Neuronal stem cell (in vitro differentiated cells): Measurements from ENCODE around the gene GRIK4.

ENCODE experiments used
- DNase-seq: peaks from one replicate; pipeline ENCODE4 v3.0.0-alpha.2; 2013; ENCODE audit warnings: low spot score
- H2AFZ ChIP-seq: one replicate; pipeline ENCODE4 v1.6.1; 2013; ENCODE audit warnings: mild to moderate bottlenecking, low read length, inconsistent platforms
- H2AK5ac ChIP-seq: 2 replicates; pipeline ENCODE4 v1.6.1; 2013; ENCODE audit warnings: low read depth, mild to moderate bottlenecking, inconsistent platforms, low read length, moderate library complexity, mixed read lengths
- H2BK120ac ChIP-seq: 2 replicates; pipeline ENCODE4 v1.6.1; 2013; ENCODE audit warnings: low read depth, mild to moderate bottlenecking, inconsistent platforms, low read length, moderate library complexity, mixed read lengths
- H2BK12ac ChIP-seq: one replicate; pipeline ENCODE4 v1.6.1; 2013; ENCODE audit warnings: low read length, inconsistent platforms
- H2BK15ac ChIP-seq: 2 replicates; pipeline ENCODE4 v1.6.1; 2013; ENCODE audit warnings: mild to moderate bottlenecking, low read length, inconsistent platforms, mixed read lengths
- H2BK5ac ChIP-seq: one replicate; pipeline ENCODE4 v1.6.1; 2013; ENCODE audit warnings: inconsistent platforms, mild to moderate bottlenecking, low read length, moderate library complexity
- H3K14ac ChIP-seq: one replicate; pipeline ENCODE4 v1.6.1; 2013; ENCODE audit warnings: low read length, inconsistent platforms
- H3K18ac ChIP-seq: 2 replicates; pipeline ENCODE4 v1.6.1; 2013; ENCODE audit warnings: low read length, inconsistent platforms
- H3K23ac ChIP-seq: 2 replicates; pipeline ENCODE4 v1.6.1; 2013; ENCODE audit warnings: low read depth, mild to moderate bottlenecking, mixed read lengths, low read length, inconsistent platforms; ENCODE audit not compliant: poor library complexity
- H3K27ac ChIP-seq: replicated peaks from 3 replicates; pipeline ENCODE4 v1.5.1; 2013; ENCODE audit warnings: low read length, inconsistent platforms
- H3K27me3 ChIP-seq, 3 experiments: 2 replicates each; pipeline ENCODE4 v1.6.1; 2013; ENCODE audit warnings: low read length in 3 of 3, mild to moderate bottlenecking in 2 of 3, inconsistent platforms in 1 of 3, low read depth in 1 of 3, mixed read lengths in 1 of 3, moderate library complexity in 1 of 3; ENCODE audit not compliant: control insufficient read depth in 3 of 3, insufficient read depth in 3 of 3
- H3K36me3 ChIP-seq, 2 donors: replicated peaks in 1 of 2; 2 replicates each; pipeline ENCODE4 v1.6.1; 2013; ENCODE audit warnings: low read length in 2 of 2; ENCODE audit not compliant: control insufficient read depth in 2 of 2, insufficient read depth in 2 of 2
- H3K4ac ChIP-seq: 2 replicates; pipeline ENCODE4 v1.6.1; 2013; ENCODE audit warnings: inconsistent platforms, mild to moderate bottlenecking, low read length, moderate library complexity
- H3K4me1 ChIP-seq, 2 donors: 1 replicate in 1 of 2; 2 replicates in 1 of 2; pipeline ENCODE4 v1.6.1; 2013; ENCODE audit warnings: low read length in 2 of 2, low read depth in 1 of 2; ENCODE audit not compliant: control insufficient read depth in 2 of 2, insufficient read depth in 1 of 2
- H3K4me2 ChIP-seq: one replicate; pipeline ENCODE4 v1.6.1; 2013; ENCODE audit warnings: mild to moderate bottlenecking, low read length, inconsistent platforms; ENCODE audit not compliant: insufficient read depth, poor library complexity, severe bottlenecking
- H3K4me3 ChIP-seq, 2 donors: 2 replicates each; pipeline ENCODE4 v1.5.1; 2013; ENCODE audit warnings: low read length in 2 of 2, mild to moderate bottlenecking in 2 of 2, inconsistent platforms in 1 of 2, moderate library complexity in 1 of 2
- H3K79me1 ChIP-seq: one replicate; pipeline ENCODE4 v1.6.1; 2013; ENCODE audit warnings: low read depth, mild to moderate bottlenecking, inconsistent platforms, low read length, moderate library complexity
- H3K9ac ChIP-seq: one replicate; pipeline ENCODE4 v1.6.1; 2013; ENCODE audit warnings: mild to moderate bottlenecking, low read depth, low read length, inconsistent platforms; ENCODE audit not compliant: poor library complexity
- H3K9me3 ChIP-seq, 2 donors: replicated peaks in 1 of 2; 2 replicates each; pipeline versions ENCODE3 to v1.6.1; 2013; ENCODE audit warnings: low read length in 2 of 2, mild to moderate bottlenecking in 2 of 2, inconsistent platforms in 1 of 2, low read depth in 1 of 2, mixed read lengths in 1 of 2, moderate library complexity in 1 of 2; ENCODE audit not compliant: control insufficient read depth in 2 of 2, insufficient read depth in 1 of 2
- H4K8ac ChIP-seq: one replicate; pipeline ENCODE4 v1.6.1; 2013; ENCODE audit warnings: low read depth, mild to moderate bottlenecking, inconsistent platforms, low read length, moderate library complexity
- H4K91ac ChIP-seq: one replicate; pipeline ENCODE4 v1.6.1; 2013; ENCODE audit warnings: low read length, low read depth, mild to moderate bottlenecking, inconsistent platforms; ENCODE audit not compliant: poor library complexity
- WGBS, 2 donors: extraction: QIAGEN DNeasy Blood & Tissue Kit; methylation state at CpG; one replicate each; pipeline ENCODE4 v1.1.7; 2013; ENCODE audit warnings: missing lambda C conversion rate in 2 of 2, mixed read lengths in 1 of 2; ENCODE audit not compliant: insufficient read length in 2 of 2, insufficient replicate concordance in 1 of 2; ENCODE audit errors: extremely low coverage in 2 of 2; 5-methylcytosine and 5-hydroxymethylcytosine counted together

The GRIK4 gene

GRCh38 chr11:120871924-120872323, 360.4 kb downstream of the GRIK4 start:
- Histone ChIP-seq H3K27ac (no peak overlapping the region), H3K79me1 (no peaks in the 10 kb centered on the region), H3K9me3 (no peaks in the 10 kb centered on the region), H3K36me3 (no peaks in the 10 kb centered on the region), H3K4ac (no peak overlapping the region), H3K4me3 (no peak overlapping the region), H2BK15ac (no peak overlapping the region), H3K4me2 (no peak overlapping the region), H3K4me1 (peaks cover 0 to 3% of the 10 kb centered on the region in 2 donors), H3K14ac (no peak overlapping the region), H4K8ac (no peak overlapping the region), H3K18ac (no peak overlapping the region), H4K91ac (no peak overlapping the region), H3K27me3 (no peaks in the 10 kb centered on the region), H2AFZ (no peak overlapping the region), H2BK120ac (no peak overlapping the region), H3K9ac (no peak overlapping the region), H2BK5ac (no peak overlapping the region), H3K23ac (no peak overlapping the region), H2BK12ac (no peak overlapping the region), H2AK5ac (no peak overlapping the region)
- DNase-seq, result no peak
- no CpG with 5 or more reads among the region's 2 CpGs for WGBS, 2 donors

DNA sequence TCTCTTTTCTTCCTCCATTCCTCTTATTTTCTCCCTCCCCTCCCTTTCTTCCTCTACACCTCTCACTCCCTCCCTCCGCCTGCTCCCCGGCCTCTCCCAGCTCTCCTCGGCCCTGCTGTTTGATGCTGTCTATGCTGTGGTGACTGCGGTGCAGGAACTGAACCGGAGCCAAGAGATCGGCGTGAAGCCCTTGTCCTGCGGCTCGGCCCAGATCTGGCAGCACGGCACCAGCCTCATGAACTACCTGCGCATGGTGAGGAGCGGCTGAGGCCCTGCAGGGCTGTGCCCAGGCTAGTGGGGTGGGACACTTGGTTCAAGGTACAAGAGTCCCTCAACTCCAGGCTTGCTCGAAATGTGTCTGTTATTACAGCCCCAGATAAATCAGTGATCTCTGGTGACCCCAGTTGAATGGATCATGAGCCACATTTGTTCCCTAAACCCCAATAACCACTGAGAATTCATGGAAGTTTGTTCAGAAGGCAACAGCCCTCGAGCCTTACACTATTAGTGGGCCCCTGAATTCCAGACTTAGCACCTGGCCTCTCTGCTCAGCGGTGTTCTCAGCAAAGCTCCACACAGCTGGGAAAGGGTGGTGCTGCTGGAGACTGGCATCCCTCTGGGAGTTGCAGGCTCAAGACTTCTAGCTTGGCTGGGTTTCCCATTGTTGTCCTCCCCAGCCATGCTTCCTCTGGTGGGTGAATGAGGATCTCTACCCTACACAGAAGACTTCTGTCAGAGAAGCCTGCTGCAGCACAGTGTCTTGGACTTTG, 362.6 kb downstream of the GRIK4 start:
- no peak overlapping the region for H3K9ac ChIP-seq
- H3K4me2 ChIP-seq, result no peak overlapping the region
- H3K14ac ChIP-seq, result no peak overlapping the region
- WGBS, 2 donors, result 100% methylated on average over 2 of the region's 15 CpGs; no CpG with 5 or more reads in 1 of the 2 donors
- no peak overlapping the region for H4K8ac ChIP-seq
- no peak overlapping the region for H2BK15ac ChIP-seq
- H2BK12ac ChIP-seq, result no peak overlapping the region
- no peaks in the 10 kb centered on the region for H3K27me3 ChIP-seq
- no peaks in the 10 kb centered on the region for H3K36me3 ChIP-seq
- H3K27ac ChIP-seq, result no peak overlapping the region
- H2AFZ ChIP-seq, result no peak overlapping the region
- no peak for DNase-seq
- no peak overlapping the region for H3K4ac ChIP-seq
- no peak overlapping the region for H3K4me3 ChIP-seq
- H3K18ac ChIP-seq, result peak overlapping the region; percentile 15
- H3K4me1 ChIP-seq, result no peaks in the 10 kb centered on the region
- no peak overlapping the region for H2AK5ac ChIP-seq
- H2BK120ac ChIP-seq, result no peak overlapping the region
- H3K79me1 ChIP-seq, result no peaks in the 10 kb centered on the region
- no peak overlapping the region for H4K91ac ChIP-seq
- no peaks in the 10 kb centered on the region for H3K9me3 ChIP-seq
- H3K23ac ChIP-seq, result no peak overlapping the region
- no peak overlapping the region for H2BK5ac ChIP-seq

GRCh38 chr11:120875986-120876385, 364.4 kb downstream of the GRIK4 start:
- Histone ChIP-seq H3K4me3 (peak overlapping the region in 1 of 2 donors; percentile 23), H3K79me1 (no peaks in the 10 kb centered on the region), H4K91ac (no peak overlapping the region), H3K18ac (no peak overlapping the region), H2AFZ (no peak overlapping the region), H3K23ac (no peak overlapping the region), H3K4ac (no peak overlapping the region), H2BK15ac (no peak overlapping the region), H2BK12ac (no peak overlapping the region), H3K9me3 (no peaks in the 10 kb centered on the region), H3K4me2 (no peak overlapping the region), H2BK120ac (no peak overlapping the region), H3K4me1 (no peaks in the 10 kb centered on the region), H4K8ac (no peak overlapping the region), H3K14ac (no peak overlapping the region), H2BK5ac (no peak overlapping the region), H3K27me3 (no peaks in the 10 kb centered on the region), H3K27ac (no peak overlapping the region), H3K36me3 (no peaks in the 10 kb centered on the region), H2AK5ac (no peak overlapping the region), H3K9ac (no peak overlapping the region)
- 100% methylated on average over 1 of the region's 1 CpG; no CpG with 5 or more reads in 1 of the 2 donors for WGBS, 2 donors
- DNase-seq, result no peak

- no peaks in the 10 kb centered on the region for H3K36me3 ChIP-seq
- no peaks in the 10 kb centered on the region for H3K27me3 ChIP-seq
- no peak overlapping the region for H3K27ac ChIP-seq
- no peak overlapping the region for H3K9ac ChIP-seq
- no CpG with 5 or more reads among the region's 10 CpGs for WGBS, 2 donors
- no peak overlapping the region for H2AFZ ChIP-seq
- H3K79me1 ChIP-seq, result no peaks in the 10 kb centered on the region
- H2BK120ac ChIP-seq, result no peak overlapping the region
- no peak overlapping the region for H3K4me2 ChIP-seq
- no peak overlapping the region for H3K4ac ChIP-seq
- H4K8ac ChIP-seq, result no peak overlapping the region
- H2BK5ac ChIP-seq, result no peak overlapping the region
- H2BK15ac ChIP-seq, result no peak overlapping the region
- H4K91ac ChIP-seq, result no peak overlapping the region
- no peak overlapping the region for H2AK5ac ChIP-seq
- peaks cover 1 to 2% of the 10 kb centered on the region in 2 donors for H3K4me1 ChIP-seq
- H3K18ac ChIP-seq, result no peak overlapping the region
- H3K14ac ChIP-seq, result no peak overlapping the region
- H3K9me3 ChIP-seq, result no peaks in the 10 kb centered on the region
- H3K4me3 ChIP-seq, result no peak overlapping the region
- no peak overlapping the region for H3K23ac ChIP-seq
- DNase-seq, result no peak
- H2BK12ac ChIP-seq, result no peak overlapping the region
Observed at GRCh38 chr11:120877746-120878365, 366.3 kb downstream of the GRIK4 start.
